Spinal cord (tissue), 10 donors: ENCODE results near the gene TXNL4A. TPM values are rescaled to one million over a fixed set of nuclear protein-coding genes. Genes with fewer than 3 reads are reported as not detected.
"Not testable (repeated sequence)": the region's sequence is repeated elsewhere in the genome, so short reads cannot be mapped to it uniquely, and the experiment has no call there.

Source experiments
- DNase-seq, 6 donors: peaks; one replicate each; pipeline versions ENCODE4 v3.0.0 to v3.0.0-alpha.2; 2013 to 2015; ENCODE audit warnings: low spot score in 6 of 6, low read depth in 4 of 6
- H3K27ac ChIP-seq: one replicate; pipeline ENCODE4 v1.5.1; 2013; ENCODE audit warnings: low read depth, low read length, control low read depth
- H3K27me3 ChIP-seq: one replicate; pipeline ENCODE4 v1.6.1; 2013; ENCODE audit warnings: low read length; ENCODE audit not compliant: control insufficient read depth, insufficient read depth
- H3K36me3 ChIP-seq: one replicate; pipeline ENCODE4 v1.6.1; 2013; ENCODE audit warnings: low read length; ENCODE audit not compliant: control insufficient read depth, insufficient read depth
- H3K4me1 ChIP-seq: one replicate; pipeline ENCODE4 v1.6.1; 2013; ENCODE audit warnings: low read length; ENCODE audit not compliant: control insufficient read depth, insufficient read depth
- H3K4me3 ChIP-seq: one replicate; pipeline ENCODE4 v1.5.1; 2013; ENCODE audit warnings: low read depth, low read length, control low read depth
- H3K9me3 ChIP-seq: one replicate; pipeline ENCODE4 v1.6.1; 2013; ENCODE audit warnings: low read length; ENCODE audit not compliant: control insufficient read depth, insufficient read depth
- WGBS: methylation state at CpG from one replicate; pipeline ENCODE4 v1.1.5; 2013; ENCODE audit warnings: missing lambda C conversion rate; ENCODE audit not compliant: insufficient coverage; 5-methylcytosine and 5-hydroxymethylcytosine counted together
- polyA plus RNA-seq, 2 donors: library from polyadenylated mRNA; unstranded; fragments of 120-200 nt; gene quantifications; one replicate each; pipeline ENCODE4 v1.2.1, GENCODE V29; 2013; ENCODE audit not compliant: insufficient read length in 2 of 2
- total RNA-seq, 2 donors: library from RNA; depleted of rRNA in 1 of 2; stranded (reverse); fragments of 120-200 nt in 1 of 2; fragments of >200 nt in 1 of 2; gene quantifications; one replicate each; pipeline versions ENCODE4 v1.2.3 to v1.2.4, GENCODE V29; 2013 to 2014
- donor health status: healthy.

Gene TXNL4A
- total and polyA plus RNA-seq, 4 donors = 43.6 to 134 (median 125) TPM

DNA sequence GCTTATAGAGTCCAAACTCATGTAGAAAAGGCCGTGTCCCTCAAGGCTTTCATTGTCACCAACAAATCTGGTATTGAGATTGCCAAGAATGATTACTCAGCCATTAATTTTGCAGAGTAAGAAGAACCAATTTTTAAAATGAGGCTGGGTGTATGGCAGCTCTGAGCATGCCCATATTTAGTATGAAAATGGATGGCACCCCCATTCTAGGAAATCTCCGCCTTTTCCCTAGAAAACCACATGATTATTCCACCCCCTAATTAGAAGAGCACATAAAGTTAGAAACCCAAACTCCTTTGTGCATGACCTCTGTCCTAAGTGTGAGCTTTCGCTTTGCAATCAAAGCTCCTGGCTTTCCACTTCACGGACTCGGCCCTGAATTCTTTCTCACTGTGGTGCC is 14.1 kb upstream of the TXNL4A start:
- peaks cover 3% of the 10 kb centered on the region for H3K9me3 ChIP-seq
- H3K27ac ChIP-seq = no peak overlapping the region
- no peak for DNase-seq
- WGBS = 97% methylated on average over 4 of the region's 5 CpGs
- H3K4me3 ChIP-seq = no peak overlapping the region
- no peaks in the 10 kb centered on the region for H3K27me3 ChIP-seq
- no peaks in the 10 kb centered on the region for H3K36me3 ChIP-seq
- H3K4me1 ChIP-seq = no peaks in the 10 kb centered on the region

DNA sequence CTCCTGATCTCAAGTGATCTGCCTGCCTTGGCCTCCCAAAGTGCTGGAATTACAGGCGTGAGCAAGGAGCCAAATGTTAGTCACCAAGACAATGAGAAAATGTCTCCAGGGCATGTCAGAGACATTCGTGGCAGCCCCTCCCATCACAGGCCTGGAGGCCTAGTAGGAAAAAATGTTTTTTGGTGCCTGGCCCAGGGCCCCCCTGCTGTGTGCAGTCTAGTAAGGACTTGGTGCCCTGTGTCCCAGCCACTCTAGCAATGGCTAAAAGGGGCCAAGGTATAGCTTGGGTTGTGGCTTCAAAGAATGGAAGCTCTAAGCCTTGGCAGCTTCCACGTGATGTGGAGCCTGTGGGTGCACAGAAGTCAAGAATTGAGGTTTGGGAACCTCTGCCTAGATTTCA is 12.5 kb upstream of the TXNL4A start:
- H3K9me3 ChIP-seq = peaks cover 3% of the 10 kb centered on the region
- 96% methylated on average over 3 of the region's 3 CpGs for WGBS
- H3K4me3 ChIP-seq = no peak overlapping the region

DNA sequence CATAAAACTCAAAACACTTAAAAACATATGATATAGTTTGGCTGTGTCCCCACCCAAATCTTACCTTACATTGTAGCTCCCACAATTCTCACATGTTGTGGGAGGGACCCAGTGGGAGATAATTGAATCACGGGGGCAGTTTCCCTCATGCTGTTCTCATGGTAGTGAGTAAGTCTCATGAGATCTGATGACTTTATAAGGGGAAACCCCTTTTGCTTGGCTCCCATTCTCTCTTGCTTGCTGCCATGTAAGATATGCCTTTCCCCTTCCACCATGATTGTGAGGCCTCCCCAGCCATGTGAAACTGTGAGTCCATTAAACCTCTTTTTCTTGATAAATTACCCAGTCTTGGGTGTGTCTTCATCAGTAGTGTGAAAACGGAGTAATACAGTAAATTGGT is 11.3 kb upstream of the TXNL4A start:
- H3K9me3 ChIP-seq, H3K4me1 ChIP-seq, H3K27me3 ChIP-seq, DNase-seq, H3K4me3 ChIP-seq, H3K27ac ChIP-seq, H3K36me3 ChIP-seq: not testable (repeated sequence)
- no CpG with 5 or more reads among the region's 2 CpGs for WGBS

More for the DNA sequence above, 12.5 kb upstream of the TXNL4A start:
- Histone ChIP-seq H3K27ac (no peak overlapping the region), H3K36me3 (no peaks in the 10 kb centered on the region), H3K4me1 (no peaks in the 10 kb centered on the region), H3K27me3 (no peaks in the 10 kb centered on the region)
- DNase-seq = no peak

DNA sequence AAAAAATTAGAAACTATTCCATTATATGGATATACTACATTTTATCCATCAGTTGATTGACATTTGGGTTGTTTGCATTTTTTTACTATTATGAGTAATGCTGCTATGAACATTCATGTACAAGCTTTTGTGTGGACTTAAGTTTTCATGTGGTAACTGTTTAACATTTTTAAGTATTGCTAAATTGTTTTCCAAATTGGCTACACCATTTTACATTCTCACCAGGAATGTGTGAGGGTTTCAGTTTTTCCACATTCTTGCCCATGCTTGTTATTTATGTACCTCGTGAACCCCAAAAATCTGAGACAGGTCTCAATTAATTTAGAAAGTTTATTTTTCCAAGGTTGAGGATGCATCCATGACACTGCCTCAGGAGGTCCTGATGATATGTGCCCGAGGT is 3.1 kb upstream of the TXNL4A start:
- H3K4me3 ChIP-seq = no peak overlapping the region
- H3K27ac ChIP-seq = no peak overlapping the region
- WGBS = no CpG with 5 or more reads among the region's 2 CpGs

DNA sequence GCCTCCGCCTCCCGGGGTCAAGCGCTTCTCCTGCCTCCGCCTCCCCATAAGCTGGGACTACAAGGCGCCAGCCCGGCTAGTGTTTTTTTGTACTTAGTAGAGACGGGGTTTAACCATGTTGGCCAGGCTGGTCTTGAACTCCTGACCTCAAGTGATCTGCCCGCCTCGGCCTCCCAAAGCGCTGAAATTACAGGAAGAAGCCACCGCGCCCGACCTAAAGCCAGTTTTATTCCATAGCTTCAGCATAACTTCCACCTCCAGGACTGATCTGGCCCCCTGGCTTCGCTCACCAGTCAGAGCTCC is 783 bp upstream of the TXNL4A start:
- Histone ChIP-seq H3K36me3 (peaks cover 4% of the 10 kb centered on the region), H3K27ac (peak overlapping the region; percentile 91), H3K4me3 (peak overlapping the region; percentile 59), H3K27me3 (no peaks in the 10 kb centered on the region), H3K9me3 (no peaks in the 10 kb centered on the region), H3K4me1 (peaks cover 18% of the 10 kb centered on the region)
- DNase-seq = no peak
- 64% methylated on average over 9 of the region's 14 CpGs for WGBS

More for the DNA sequence above, 3.1 kb upstream of the TXNL4A start:
- no peaks in the 10 kb centered on the region for H3K27me3 ChIP-seq
- no peaks in the 10 kb centered on the region for H3K9me3 ChIP-seq
- no peaks in the 10 kb centered on the region for H3K36me3 ChIP-seq
- DNase-seq = no peak
- peaks cover 15% of the 10 kb centered on the region for H3K4me1 ChIP-seq

DNA sequence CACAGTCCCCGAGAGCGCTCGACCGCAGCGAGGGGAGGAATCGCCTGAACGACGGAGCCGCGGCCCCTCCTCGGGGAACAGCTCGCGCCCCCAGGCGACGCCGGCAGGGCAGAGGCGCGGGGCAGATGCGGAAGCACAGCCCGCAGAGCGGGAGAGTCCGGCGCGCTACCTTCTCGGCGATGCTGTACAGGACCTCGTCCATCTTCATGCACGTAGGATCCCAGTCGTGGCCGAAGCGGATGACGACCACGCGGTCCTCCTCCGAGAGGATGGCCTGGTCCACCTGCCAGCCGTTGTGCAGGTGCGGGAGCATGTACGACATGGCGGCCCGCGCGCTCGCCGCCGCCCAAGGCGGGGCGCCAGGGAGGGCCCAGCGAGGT is 302 bp downstream of the TXNL4A start:
- peaks cover 20% of the 10 kb centered on the region for H3K4me1 ChIP-seq
- DNase-seq = peak in 2 of 6 donors; percentile 31 to 36
- no peaks in the 10 kb centered on the region for H3K9me3 ChIP-seq
- peaks cover 4% of the 10 kb centered on the region for H3K36me3 ChIP-seq
- peak overlapping the region; percentile 59 for H3K4me3 ChIP-seq
- no peaks in the 10 kb centered on the region for H3K27me3 ChIP-seq
- peak overlapping the region; percentile 74 for H3K27ac ChIP-seq
- WGBS = under 1% methylated on average over 48 of the region's 48 CpGs

DNA sequence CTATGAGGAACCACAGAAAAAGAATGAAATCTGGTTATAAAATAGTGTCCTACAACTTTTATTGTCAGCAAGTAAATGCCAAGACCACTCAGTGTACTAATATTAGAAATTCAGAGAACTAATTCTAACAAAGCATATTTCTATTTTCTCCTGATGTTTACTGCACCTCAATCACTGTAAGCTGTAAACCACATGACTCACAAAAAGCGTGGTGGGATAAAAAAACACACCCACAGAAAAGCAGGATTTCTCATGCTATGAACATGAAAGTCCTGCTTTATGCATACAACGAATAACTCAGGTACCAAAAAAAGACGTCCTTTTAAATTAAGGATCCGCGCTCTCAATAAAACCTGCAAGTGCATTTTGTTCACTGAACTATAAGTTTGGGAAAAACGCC is 797 bp downstream of the TXNL4A start:
- Histone ChIP-seq H3K4me1 (peaks cover 25% of the 10 kb centered on the region), H3K4me3 (peak overlapping the region; percentile 59), H3K27ac (no peak overlapping the region), H3K36me3 (peaks cover 5% of the 10 kb centered on the region), H3K27me3 (no peaks in the 10 kb centered on the region), H3K9me3 (no peaks in the 10 kb centered on the region)
- WGBS = 0% methylated on average over 1 of the region's 6 CpGs
- DNase-seq = peak in 1 of 6 donors; percentile 23

DNA sequence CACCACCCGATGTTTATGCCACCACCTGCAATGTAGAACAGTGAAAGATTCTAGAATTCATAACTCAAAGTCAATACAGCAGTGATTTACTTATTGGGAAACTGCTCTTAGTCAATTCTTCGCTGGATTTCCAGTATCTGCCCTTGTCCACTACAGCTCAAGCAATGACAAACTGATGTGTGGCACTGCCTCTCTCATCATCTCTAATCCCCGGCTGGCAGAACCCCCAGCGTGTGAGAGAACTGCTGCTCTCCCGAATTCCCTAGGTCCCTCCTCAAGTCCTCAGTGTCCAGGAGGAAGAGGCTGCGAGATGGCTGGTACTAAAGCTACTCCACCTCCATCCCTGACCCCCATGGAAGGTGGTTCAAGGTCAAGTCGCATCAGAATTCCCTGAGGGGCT is 1.6 kb downstream of the TXNL4A start:
- Histone ChIP-seq H3K27me3 (no peaks in the 10 kb centered on the region), H3K27ac (no peak overlapping the region), H3K4me1 (peaks cover 29% of the 10 kb centered on the region), H3K36me3 (peaks cover 13% of the 10 kb centered on the region), H3K4me3 (peak overlapping the region; percentile 59), H3K9me3 (no peaks in the 10 kb centered on the region)
- WGBS = 46% methylated on average over 6 of the region's 7 CpGs
- no peak for DNase-seq

DNA sequence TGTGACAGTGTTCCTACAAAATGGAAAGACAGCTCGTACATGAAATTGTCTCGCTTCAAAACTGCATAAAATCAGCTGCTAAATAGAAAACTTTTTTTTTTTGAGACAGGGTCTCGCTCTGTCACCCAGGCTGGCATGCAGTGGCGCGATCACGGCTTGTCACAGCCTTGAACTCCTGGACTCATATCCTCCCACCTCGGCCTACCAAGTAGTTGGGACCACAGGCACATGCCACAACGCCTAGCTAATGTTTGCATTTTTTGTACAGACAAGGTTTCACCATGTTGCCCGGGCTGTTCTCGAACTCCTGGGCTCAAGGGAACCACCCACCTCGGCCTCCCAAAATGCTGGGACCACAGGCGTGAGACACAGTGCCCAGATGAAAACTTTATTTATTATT is 3.2 kb downstream of the TXNL4A start:
- Histone ChIP-seq H3K27ac (no peak overlapping the region), H3K4me3 (no peak overlapping the region), H3K27me3 (no peaks in the 10 kb centered on the region), H3K9me3 (no peaks in the 10 kb centered on the region), H3K4me1 (peaks cover 29% of the 10 kb centered on the region), H3K36me3 (peaks cover 13% of the 10 kb centered on the region)
- no peak for DNase-seq
- WGBS = 92% methylated on average over 12 of the region's 12 CpGs

DNA sequence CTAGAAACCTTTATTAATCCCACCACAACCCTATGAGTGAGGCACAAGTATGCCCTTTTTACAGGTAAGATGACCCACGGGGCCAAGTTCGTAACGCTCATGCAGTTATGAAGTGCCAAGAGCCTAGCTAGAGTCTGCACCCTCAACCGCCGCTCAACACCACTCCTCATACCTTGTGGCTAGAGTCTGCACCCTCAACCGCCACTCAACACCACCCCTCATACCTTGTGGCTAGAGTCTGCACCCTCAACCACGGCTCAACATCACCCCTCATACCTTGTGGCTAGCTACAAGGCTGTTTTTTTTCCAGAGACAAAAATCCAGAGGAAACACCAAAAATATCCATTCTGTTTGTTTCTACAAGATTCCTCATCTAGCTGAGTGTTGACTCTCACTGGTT is 4.6 kb downstream of the TXNL4A start:
- no peaks in the 10 kb centered on the region for H3K9me3 ChIP-seq
- H3K36me3 ChIP-seq = peaks cover 17% of the 10 kb centered on the region
- no peaks in the 10 kb centered on the region for H3K27me3 ChIP-seq
- no peak for DNase-seq
- no peak overlapping the region for H3K4me3 ChIP-seq
- 97% methylated on average over 7 of the region's 7 CpGs for WGBS
- H3K27ac ChIP-seq = no peak overlapping the region
- H3K4me1 ChIP-seq = peaks cover 20% of the 10 kb centered on the region
